GM15510 (cell line): Measurements from ENCODE around the gene PRKCE.

Source experiments
- POLR2A ChIP-seq: IDR thresholded peaks from 3 replicates; pipeline ENCODE4 v1.6.1; 2011; ENCODE audit warnings: borderline replicate concordance; ENCODE audit not compliant: insufficient read length; ENCODE audit errors: extremely low read depth

The PRKCE gene

DNA sequence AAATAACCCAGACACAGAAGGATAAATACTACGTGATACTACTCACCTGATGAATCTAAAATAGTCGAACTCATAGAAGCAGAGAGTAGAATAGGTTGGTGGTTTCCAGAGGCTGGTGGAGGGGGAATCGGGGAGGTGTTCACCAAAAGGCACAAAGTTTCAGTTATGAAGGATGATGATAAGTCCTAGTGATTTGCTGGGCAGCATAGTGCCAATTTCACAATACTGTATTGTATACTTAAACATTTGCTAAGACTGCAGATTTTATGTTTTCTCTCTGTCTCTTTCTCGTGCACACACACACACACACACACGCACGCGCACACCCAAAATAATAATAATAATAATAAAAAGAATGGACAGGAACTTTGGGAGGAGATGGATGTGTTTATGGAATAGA lies 425.4 kb downstream of the PRKCE start:
- no peak for TF ChIP-seq POLR2A

DNA sequence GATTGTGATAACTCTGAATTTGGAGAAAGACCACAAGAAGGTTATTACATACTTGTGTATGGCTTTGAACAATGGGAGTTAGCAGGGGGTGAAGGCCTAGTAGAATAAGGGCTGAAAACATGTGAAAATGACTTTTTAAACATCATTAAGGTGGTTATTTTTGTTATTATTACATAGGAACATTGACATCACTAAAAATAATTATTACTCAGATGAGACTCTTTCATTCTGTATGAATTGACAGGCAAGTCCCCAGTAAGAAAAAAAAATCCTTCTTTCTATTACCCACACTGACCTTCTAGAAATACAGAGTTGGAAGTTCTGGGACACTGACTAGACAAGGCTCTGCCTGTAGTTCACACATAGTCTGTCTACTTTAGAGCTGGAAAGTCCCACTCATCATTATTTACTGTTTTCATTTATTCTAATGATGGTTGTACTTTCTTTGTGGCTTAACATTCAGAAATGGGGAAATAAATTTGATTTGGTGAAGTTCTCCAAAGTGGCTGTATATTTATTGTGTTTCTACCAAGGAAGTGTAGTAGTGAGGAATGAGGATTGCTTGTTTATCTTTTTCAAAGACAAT lies 426.1 kb downstream of the PRKCE start:
- TF ChIP-seq POLR2A = no peak

DNA sequence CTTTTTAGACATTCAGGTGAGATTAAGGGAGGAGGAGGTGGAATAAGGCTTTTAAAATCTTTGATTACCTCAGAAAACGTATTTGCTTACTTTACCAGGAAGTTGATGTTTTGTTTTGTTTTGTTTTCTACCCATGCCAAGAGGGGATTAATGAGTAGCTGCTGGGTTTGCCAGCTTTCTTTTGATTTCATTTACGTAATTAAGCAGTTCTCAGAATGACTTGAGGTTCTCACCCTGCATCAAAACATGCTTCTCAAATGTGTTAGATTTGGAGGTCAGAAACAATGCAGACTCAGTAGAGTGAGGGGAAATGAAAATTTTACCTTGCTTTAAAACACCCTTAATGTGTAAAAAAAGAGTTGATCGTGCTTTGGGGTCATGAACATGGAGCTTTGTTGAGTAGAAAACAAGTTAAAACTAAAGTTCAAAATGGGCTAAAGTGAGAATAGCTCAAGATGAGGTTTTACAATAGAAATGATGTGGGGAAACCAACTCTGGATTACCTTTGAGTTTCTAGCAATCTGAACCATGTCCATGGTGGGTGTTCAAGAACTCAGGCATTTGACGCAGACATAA lies 428.6 kb downstream of the PRKCE start:
- TF ChIP-seq POLR2A = no peak

DNA sequence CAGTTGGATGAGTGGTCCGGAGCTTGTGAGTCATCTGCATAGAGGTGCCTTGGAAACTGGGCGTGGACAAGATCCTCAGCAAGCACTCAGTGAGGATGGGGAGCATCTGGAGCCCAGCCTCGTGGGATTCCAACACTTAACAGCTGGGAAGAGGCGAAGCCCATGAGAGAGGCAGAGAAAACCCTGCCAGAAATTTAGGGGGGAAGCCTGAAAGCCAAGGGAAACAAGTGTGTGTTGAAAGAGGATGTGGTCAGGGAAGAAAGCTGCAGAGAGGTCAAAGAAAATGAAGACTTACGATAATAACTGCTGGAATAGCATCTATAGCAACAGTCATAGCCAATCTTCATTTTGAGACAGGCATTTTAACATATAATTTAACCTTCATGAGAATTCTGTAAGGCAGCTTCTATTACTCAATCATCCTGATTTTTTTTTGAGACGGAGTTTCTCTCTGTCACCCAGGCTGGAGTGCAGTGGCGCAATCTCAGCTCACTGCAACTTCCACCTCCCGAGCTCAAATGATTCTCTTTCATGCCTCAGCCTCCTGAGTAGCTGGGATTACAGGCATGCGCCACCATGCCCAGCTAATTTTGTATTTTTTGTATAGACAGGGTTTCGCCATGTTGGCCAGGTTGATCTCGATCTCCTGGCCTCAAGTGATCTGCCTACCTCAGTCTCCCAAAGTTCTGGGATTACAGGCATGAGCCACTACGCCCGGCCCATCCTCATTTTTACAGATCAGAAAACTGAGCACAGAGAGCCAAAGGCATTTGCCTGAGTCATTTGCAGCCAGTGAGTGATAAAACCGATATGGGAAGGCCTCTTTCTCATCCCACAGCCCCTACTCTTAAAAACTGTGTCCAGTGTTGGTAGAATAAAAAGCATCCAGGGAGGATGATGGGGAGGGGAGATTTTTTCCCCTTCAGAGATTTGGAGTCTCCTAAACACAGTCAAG lies 431.3 kb downstream of the PRKCE start:
- no peak for TF ChIP-seq POLR2A

DNA sequence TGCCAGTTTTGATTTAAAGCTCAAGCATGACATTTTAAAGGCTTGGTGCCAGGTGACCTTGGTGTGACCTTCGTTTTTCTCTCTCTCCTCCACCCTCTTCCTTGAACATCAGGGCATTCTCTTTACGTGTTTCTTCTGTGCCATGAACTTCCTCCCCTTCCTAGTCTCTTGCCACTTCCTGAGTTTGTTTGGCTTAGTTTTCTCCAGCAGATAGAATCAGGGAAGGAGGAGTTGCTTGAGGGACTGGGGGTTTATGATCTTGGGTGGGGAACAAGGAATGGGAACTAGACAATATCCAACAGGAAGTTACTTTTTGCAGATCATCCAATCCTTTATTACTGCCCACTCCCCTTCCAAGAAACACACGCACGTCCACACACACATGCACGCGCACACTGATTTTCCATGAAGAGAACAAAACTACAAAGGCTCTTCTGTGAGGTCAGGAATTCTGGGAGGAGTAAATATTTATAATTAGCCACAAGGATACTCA lies 435.1 kb downstream of the PRKCE start:
- no peak for TF ChIP-seq POLR2A

DNA sequence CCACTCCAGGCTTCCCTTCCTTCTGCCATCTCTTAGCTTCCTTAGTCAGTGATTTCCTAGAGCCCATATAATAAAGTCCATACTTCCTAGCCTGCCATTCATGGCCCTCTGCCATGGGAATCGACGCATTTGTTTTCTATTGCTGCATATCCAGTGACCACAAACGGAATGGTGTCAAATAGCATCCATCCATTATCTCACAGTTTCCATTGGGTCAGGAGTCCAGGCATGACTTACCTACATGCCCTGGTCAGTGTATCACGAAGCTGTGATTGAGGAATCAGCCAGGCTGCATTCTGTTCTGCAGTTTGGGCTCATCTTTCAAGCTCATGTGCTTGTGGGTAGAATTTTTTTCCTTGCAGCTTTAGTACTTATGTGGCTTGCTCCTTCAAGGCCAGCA lies 436.0 kb downstream of the PRKCE start:
- no peak for TF ChIP-seq POLR2A

DNA sequence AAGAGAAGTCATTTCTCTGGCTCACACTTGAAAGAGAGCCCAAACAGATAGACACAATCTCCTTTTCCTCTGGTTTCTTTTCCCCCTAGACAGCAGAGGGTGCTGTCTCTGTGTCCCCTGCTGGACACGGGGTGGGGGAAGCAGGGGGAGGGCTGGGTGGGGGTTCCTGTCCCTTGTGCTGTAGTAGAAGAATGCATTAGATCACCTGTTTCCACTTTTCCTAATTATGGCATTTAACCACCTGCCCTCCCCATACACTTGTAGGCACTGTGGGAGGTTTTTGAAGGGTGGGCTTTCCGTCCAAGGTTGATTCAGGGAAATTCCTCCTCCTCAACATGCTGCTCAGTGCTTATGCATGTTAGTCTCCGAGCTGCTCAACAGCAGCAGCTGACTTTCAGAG lies 439.5 kb downstream of the PRKCE start:
- no peak for TF ChIP-seq POLR2A

DNA sequence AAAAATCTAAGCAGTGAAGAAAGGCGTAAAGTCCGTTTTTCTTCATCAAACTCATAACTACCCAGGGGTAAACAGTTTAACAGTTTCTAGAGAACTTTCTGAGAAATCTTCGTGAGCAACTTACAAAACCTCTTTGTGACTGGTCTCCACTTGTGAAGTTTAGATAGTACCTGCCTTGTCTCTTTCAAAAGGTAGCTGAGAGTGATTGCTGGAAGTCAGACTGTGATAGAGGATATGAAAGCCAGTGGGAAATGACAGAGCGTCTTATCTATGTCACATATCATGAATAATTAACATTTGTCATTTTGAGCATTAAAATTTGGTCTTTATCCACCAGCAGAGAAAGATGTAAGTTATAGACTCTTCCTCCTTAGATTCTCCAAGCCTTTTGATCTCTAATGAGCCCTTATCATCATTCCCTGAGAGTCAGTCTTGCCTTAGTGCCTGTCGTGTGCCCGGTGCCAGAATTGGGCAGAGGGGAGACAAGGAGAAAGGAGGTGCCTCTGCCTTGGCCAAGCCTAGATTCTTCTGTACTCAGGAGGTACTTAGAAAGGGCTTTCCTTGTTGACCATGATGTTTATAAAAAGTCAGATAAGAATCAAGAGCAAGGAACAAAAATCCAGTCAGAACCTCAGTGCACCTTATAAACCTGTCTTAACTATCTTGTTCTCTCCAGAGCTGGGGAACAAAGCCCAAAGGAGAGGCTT lies 440.6 kb downstream of the PRKCE start:
- TF ChIP-seq POLR2A = no peak

DNA sequence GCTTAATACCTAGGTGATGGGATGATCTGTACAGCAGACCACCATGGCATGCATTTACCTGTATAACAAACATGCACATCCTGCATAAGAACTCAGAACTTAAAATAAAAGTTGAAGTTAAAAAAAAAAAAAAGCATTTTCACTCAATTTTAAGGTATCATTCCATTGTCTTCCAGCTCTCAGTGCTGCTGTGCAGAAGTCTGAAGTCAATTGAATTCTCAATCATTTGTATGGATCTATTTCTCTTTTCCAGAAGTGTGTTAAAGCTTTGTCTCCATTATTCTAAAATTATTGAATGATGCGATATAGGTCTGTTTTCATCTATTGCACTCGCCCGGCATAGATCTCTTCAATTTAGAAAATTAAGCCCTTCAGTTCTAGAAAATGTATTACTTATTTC lies 443.2 kb downstream of the PRKCE start:
- no peak for TF ChIP-seq POLR2A

DNA sequence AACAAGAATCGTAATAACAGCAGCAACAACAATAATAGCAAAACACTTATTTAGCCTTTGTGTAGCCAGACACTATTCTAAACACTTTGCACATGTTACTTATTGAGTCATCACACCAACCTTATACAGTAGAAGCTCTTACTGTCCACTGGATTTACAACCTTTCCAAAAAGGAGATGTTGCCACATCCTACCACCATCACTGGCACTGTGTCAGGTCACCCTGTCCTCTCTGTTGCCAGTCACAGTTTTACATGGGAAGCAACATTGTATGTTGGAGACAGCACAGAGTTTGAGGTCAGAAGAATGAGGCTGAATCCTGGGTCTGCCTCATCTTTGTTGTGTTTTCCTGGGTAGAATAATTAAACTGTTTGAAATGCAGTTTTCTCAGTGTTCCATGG lies 444.4 kb downstream of the PRKCE start:
- no peak for TF ChIP-seq POLR2A

DNA sequence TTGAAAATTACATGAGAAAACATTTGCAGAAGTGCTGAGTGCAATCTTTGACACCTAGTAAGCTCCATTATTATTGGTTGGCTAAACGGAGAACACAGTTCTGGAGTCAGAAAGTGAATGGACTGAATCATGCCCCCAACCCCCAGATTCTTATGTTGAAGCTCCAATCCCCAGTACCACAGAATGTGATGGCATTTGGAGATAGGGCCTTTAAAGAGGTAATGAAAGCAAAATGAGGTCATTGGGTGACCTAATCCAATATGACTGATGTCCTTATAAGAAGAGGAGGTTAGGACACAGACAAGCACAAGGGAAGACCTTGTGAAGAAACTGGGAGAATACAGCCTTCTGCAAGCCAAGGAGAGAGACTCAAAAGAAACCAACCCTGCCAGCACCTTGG lies 444.8 kb downstream of the PRKCE start:
- no peak for TF ChIP-seq POLR2A

DNA sequence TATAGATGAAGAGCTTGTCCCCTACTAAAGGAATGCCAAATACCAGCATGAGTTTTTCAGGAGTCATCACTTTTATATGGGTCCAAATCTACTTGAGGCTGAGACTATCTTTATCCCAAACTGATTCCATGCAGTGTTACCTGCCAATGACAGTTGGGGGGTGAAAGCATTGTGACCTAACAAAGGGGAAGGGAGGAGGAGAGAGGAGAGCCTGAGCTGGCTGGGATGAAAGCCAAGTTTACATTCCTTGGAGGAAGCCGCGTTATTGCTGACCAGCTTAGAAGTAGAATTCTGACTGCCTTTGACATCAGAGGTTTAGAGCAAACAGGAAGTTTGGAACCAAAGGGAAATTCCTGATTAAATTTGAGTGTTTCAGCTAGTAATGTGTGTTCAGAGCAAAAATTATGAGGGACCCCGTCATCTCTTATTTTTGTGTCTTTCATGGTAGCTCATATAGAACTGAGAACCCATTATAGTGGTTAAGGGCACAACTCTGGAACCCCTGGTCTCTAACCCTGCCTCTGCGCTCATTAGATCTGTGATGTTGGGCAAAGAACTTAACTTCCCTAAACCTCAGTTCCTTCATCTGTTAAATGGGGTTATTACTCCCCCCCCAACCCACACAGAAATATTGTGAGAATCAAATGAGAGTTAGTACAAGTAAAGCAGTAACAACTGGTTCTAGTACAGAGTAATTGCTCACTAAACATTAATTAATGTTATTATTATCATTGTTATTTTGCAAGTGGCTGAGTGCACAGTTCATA lies 446.4 kb downstream of the PRKCE start:
- no peak for TF ChIP-seq POLR2A

DNA sequence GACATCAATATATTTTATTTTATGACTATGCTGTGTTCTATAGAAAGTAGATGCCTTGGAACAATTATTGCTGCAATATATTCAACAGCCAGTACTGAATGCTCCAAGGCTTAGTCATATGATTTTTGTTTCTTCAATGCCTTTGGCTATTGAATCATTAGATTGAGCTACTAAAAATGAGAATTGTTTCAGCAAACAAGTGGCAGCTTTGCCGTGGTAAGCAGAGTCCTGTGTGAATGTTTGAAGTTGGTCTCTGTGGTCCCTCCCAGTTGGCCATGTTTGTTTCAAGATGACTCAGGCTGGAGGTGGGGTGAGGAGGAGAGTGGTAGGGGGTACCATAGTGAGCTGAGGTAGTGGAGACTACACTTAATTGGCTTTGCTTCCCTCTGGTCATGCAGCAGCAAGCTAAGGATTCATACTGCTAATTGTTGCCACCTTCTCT lies 447.2 kb downstream of the PRKCE start:
- TF ChIP-seq POLR2A = no peak

DNA sequence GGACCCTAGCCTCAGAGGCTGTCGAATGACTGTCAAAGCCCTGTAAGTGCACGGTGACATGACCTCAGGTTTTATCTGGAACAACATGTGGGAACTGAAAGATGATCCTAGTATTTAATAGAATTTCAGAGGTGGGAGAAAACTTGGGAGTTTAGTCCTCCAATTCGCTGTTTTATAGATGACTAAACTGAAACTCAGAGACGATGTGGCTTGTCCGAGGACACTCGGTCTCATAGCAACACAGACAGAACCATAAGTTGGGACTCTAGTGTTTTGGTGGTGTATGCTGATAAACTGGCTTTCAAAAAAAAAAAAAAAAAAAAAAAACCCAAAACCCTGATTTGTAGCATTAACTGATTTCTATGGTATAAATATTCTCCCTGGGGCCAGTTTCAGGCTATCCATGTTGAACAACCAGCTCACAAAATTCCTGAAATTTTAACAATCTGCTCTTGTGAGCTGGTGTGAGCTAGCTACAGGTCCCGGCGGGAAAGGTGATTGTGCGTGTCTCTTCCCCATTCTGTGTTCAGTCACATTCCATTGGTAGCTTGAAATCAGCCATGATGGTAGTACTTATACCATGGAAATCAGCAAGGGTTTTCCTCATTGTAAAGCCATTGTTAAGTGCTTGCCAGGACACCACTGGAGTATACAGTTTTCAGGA lies 450.2 kb downstream of the PRKCE start:
- no peak for TF ChIP-seq POLR2A
